ENCODE results near the gene SLC7A14. TPM values are rescaled to one million over a fixed set of nuclear protein-coding genes. Genes with fewer than 3 reads are reported as not detected.

The SLC7A14 gene
- total RNA-seq (not detected), polyA plus RNA-seq (not detected)
- long read RNA-seq, donor 1 = 0 reads
- long read RNA-seq, donor 2 = 0 reads

DNA sequence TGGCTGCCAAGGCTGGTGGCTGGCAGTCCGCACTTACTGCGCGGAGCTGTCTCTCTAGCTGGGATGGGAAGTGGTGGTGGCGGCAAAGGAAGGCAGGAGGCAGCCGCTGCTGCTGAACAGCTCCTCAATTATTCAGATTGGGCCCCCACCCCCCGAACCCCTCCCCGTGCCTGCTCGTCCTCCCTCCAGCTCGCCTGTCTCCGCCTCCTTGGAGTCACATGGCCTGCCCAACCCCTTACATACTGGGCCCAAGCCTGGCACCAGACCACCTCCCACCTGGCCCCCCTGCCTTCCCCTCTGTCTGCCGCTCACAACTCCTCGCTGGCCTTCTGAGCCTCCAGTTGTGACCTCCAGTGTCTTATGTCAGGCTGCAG, at the start of gene SLC7A14:
TSS of gene SLC7A14 (minus strand) at position 139 of the 374 bp plus-strand sequence. CDS start 59,139 bp downstream, outside the sequence.
- no peak for DNase-seq
- no peak within 1 kb of the TSS for H3K4me3 ChIP-seq (ENCODE audit: low read length in 2 of 2)
- no peak for ATAC-seq (ENCODE audit: low FRiP score)

DNA sequence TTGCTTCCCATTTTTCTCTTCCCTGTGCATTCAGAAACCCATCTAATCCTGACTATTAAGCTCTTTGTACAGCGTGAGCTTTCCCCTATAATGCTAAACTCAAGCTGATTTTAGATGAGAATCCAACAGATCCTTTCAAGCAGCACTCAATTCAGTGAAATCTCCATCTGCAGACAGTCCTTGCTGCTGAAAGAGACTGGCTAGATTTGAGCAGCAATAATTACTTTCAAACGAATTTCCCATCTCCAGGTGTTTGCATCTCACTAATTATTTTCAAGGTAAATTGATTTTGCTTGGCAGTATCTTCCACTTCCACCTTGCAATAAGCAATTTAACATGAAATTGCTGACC, 49.5 kb upstream of the SLC7A14 start:
- no peak for ATAC-seq (ENCODE audit: low FRiP score)
- WGBS, 2 donors = 80 to 85% methylated on average over 2 of the region's 2 CpGs

More for the DNA sequence above, at the start of gene SLC7A14:
- WGBS, 2 donors = 4 to 6% methylated on average over 9 to 12 of the region's 12 CpGs
- Histone ChIP-seq H3K9me3 (ENCODE audit: control insufficient read depth, low read length) (peaks cover 3% of the 10 kb centered on the region), H3K27ac (ENCODE audit: low read depth in 1 of 2, low read length in 2 of 2) (no peak within 1 kb of the TSS), H3K36me3 (ENCODE audit: control insufficient read depth in 1 of 2, insufficient read depth in 2 of 2, low read length in 1 of 2) (no peaks in the 10 kb centered on the region), H3K27me3 (ENCODE audit: control insufficient read depth in 1 of 2, insufficient read depth in 2 of 2, low read length in 1 of 2) (peaks cover 0 to 5% of the 10 kb centered on the region in 2 donors), H3K4me1 (ENCODE audit: control insufficient read depth in 1 of 2, insufficient read depth in 2 of 2, low read length in 2 of 2) (no peaks in the 10 kb centered on the region)
- intact Hi-C loops (cut with DNase I) = no loop called here

GRCh38 chr3:170634663-170635384, 48.9 kb upstream of the SLC7A14 start:
- WGBS, 2 donors = 93 to 94% methylated on average over 3 of the region's 3 CpGs
- Histone ChIP-seq H3K36me3 (ENCODE audit: control insufficient read depth in 1 of 2, insufficient read depth in 2 of 2, low read length in 1 of 2) (no peaks in the 10 kb centered on the region), H3K9me3 (ENCODE audit: control insufficient read depth, low read length) (no peaks in the 10 kb centered on the region), H3K27ac (ENCODE audit: low read depth in 1 of 2, low read length in 2 of 2) (no peak overlapping the region), H3K4me1 (ENCODE audit: control insufficient read depth in 1 of 2, insufficient read depth in 2 of 2, low read length in 2 of 2) (peaks cover 0 to 3% of the 10 kb centered on the region in 2 donors), H3K27me3 (ENCODE audit: control insufficient read depth in 1 of 2, insufficient read depth in 2 of 2, low read length in 1 of 2) (no peaks in the 10 kb centered on the region), H3K4me3 (ENCODE audit: low read length in 2 of 2) (no peak overlapping the region)
- DNase-seq (no peak), ATAC-seq (ENCODE audit: low FRiP score) (no peak)
- intact Hi-C loops (cut with DNase I) = no loop called here

More for the DNA sequence above, 49.5 kb upstream of the SLC7A14 start:
- Histone ChIP-seq H3K4me1 (ENCODE audit: control insufficient read depth in 1 of 2, insufficient read depth in 2 of 2, low read length in 2 of 2) (peaks cover 0 to 3% of the 10 kb centered on the region in 2 donors), H3K27me3 (ENCODE audit: control insufficient read depth in 1 of 2, insufficient read depth in 2 of 2, low read length in 1 of 2) (no peaks in the 10 kb centered on the region), H3K36me3 (ENCODE audit: control insufficient read depth in 1 of 2, insufficient read depth in 2 of 2, low read length in 1 of 2) (no peaks in the 10 kb centered on the region), H3K4me3 (ENCODE audit: low read length in 2 of 2) (no peak overlapping the region), H3K9me3 (ENCODE audit: control insufficient read depth, low read length) (no peaks in the 10 kb centered on the region), H3K27ac (ENCODE audit: low read depth in 1 of 2, low read length in 2 of 2) (no peak overlapping the region)
- no peak for DNase-seq
- intact Hi-C loops (cut with DNase I) = no loop called here

GRCh38 chr3:170633573-170633972, 47.7 kb upstream of the SLC7A14 start:
- Histone ChIP-seq H3K27ac (ENCODE audit: low read depth in 1 of 2, low read length in 2 of 2) (no peak overlapping the region), H3K36me3 (ENCODE audit: control insufficient read depth in 1 of 2, insufficient read depth in 2 of 2, low read length in 1 of 2) (no peaks in the 10 kb centered on the region), H3K27me3 (ENCODE audit: control insufficient read depth in 1 of 2, insufficient read depth in 2 of 2, low read length in 1 of 2) (no peaks in the 10 kb centered on the region), H3K4me3 (ENCODE audit: low read length in 2 of 2) (no peak overlapping the region), H3K9me3 (ENCODE audit: control insufficient read depth, low read length) (no peaks in the 10 kb centered on the region), H3K4me1 (ENCODE audit: control insufficient read depth in 1 of 2, insufficient read depth in 2 of 2, low read length in 2 of 2) (peaks cover 0 to 3% of the 10 kb centered on the region in 2 donors)
- ATAC-seq (ENCODE audit: low FRiP score) = no peak
- DNase-seq = no peak
- intact Hi-C loops (cut with DNase I) = no loop called here
- WGBS, 2 donors = 95 to 100% methylated on average over 4 of the region's 4 CpGs

DNA sequence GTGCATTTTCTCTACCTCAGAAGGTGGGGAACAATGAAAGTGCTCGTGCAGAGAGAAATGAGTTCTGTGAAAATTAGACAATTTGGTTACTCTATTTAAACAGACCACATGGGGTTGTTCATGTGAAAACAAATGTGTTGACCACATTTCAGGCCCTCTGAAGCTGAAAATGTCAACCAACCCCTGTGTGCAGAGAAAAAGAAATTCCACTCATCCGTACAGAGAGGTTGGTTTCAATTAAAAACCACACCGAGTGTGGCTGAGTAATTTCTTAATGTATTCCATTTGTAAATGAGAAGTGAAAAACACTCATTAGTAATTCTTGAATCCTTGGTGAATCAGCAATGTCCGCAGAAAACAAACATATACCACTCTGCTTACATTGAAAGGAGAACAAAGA, 46.9 kb upstream of the SLC7A14 start:
- DNase-seq = no peak
- WGBS, 2 donors = 90 to 91% methylated on average over 4 of the region's 4 CpGs

GRCh38 chr3:170631755-170632488, 46.0 kb upstream of the SLC7A14 start:
- 81 to 84% methylated on average over 7 of the region's 7 CpGs for WGBS, 2 donors
- ATAC-seq (ENCODE audit: low FRiP score) (no peak), DNase-seq (no peak)
- H3K9me3 ChIP-seq (ENCODE audit: control insufficient read depth, low read length) = no peaks in the 10 kb centered on the region
- intact Hi-C loops (cut with DNase I) = no loop called here
- no peak overlapping the region for H3K27ac ChIP-seq (ENCODE audit: low read depth in 1 of 2, low read length in 2 of 2)
- H3K4me3 ChIP-seq (ENCODE audit: low read length in 2 of 2) = no peak overlapping the region
- peaks cover 0 to 3% of the 10 kb centered on the region in 2 donors for H3K4me1 ChIP-seq (ENCODE audit: control insufficient read depth in 1 of 2, insufficient read depth in 2 of 2, low read length in 2 of 2)
- no peaks in the 10 kb centered on the region for H3K36me3 ChIP-seq (ENCODE audit: control insufficient read depth in 1 of 2, insufficient read depth in 2 of 2, low read length in 1 of 2)
- H3K27me3 ChIP-seq (ENCODE audit: control insufficient read depth in 1 of 2, insufficient read depth in 2 of 2, low read length in 1 of 2) = no peaks in the 10 kb centered on the region

More for the DNA sequence above, 46.9 kb upstream of the SLC7A14 start:
- intact Hi-C loops (cut with DNase I) = no loop called here
- peaks cover 0 to 3% of the 10 kb centered on the region in 2 donors for H3K4me1 ChIP-seq (ENCODE audit: control insufficient read depth in 1 of 2, insufficient read depth in 2 of 2, low read length in 2 of 2)
- H3K9me3 ChIP-seq (ENCODE audit: control insufficient read depth, low read length) = no peaks in the 10 kb centered on the region
- H3K36me3 ChIP-seq (ENCODE audit: control insufficient read depth in 1 of 2, insufficient read depth in 2 of 2, low read length in 1 of 2) = no peaks in the 10 kb centered on the region
- H3K27me3 ChIP-seq (ENCODE audit: control insufficient read depth in 1 of 2, insufficient read depth in 2 of 2, low read length in 1 of 2) = no peaks in the 10 kb centered on the region
- no peak overlapping the region for H3K27ac ChIP-seq (ENCODE audit: low read depth in 1 of 2, low read length in 2 of 2)
- ATAC-seq (ENCODE audit: low FRiP score) = no peak
- H3K4me3 ChIP-seq (ENCODE audit: low read length in 2 of 2) = no peak overlapping the region

GRCh38 chr3:170623524-170623923, 37.6 kb upstream of the SLC7A14 start:
- H3K9me3 ChIP-seq (ENCODE audit: control insufficient read depth, low read length) = no peaks in the 10 kb centered on the region
- 34 to 51% methylated on average over 1 of the region's 1 CpG for WGBS, 2 donors
- DNase-seq (no peak), ATAC-seq (ENCODE audit: low FRiP score) (no peak)
- H3K4me1 ChIP-seq (ENCODE audit: control insufficient read depth in 1 of 2, insufficient read depth in 2 of 2, low read length in 2 of 2) = no peaks in the 10 kb centered on the region
- H3K27ac ChIP-seq (ENCODE audit: low read depth in 1 of 2, low read length in 2 of 2) = no peak overlapping the region
- no peak overlapping the region for H3K4me3 ChIP-seq (ENCODE audit: low read length in 2 of 2)
- no peaks in the 10 kb centered on the region for H3K36me3 ChIP-seq (ENCODE audit: control insufficient read depth in 1 of 2, insufficient read depth in 2 of 2, low read length in 1 of 2)
- no peaks in the 10 kb centered on the region for H3K27me3 ChIP-seq (ENCODE audit: control insufficient read depth in 1 of 2, insufficient read depth in 2 of 2, low read length in 1 of 2)
- intact Hi-C loops (cut with DNase I) = no loop called here

GRCh38 chr3:170622369-170623159, 36.7 kb upstream of the SLC7A14 start:
- Histone ChIP-seq H3K27me3 (ENCODE audit: control insufficient read depth in 1 of 2, insufficient read depth in 2 of 2, low read length in 1 of 2) (no peaks in the 10 kb centered on the region), H3K36me3 (ENCODE audit: control insufficient read depth in 1 of 2, insufficient read depth in 2 of 2, low read length in 1 of 2) (no peaks in the 10 kb centered on the region), H3K4me3 (ENCODE audit: low read length in 2 of 2) (no peak overlapping the region), H3K4me1 (ENCODE audit: control insufficient read depth in 1 of 2, insufficient read depth in 2 of 2, low read length in 2 of 2) (no peaks in the 10 kb centered on the region), H3K9me3 (ENCODE audit: control insufficient read depth, low read length) (no peaks in the 10 kb centered on the region), H3K27ac (ENCODE audit: low read depth in 1 of 2, low read length in 2 of 2) (no peak overlapping the region)
- WGBS, 2 donors = 34 to 40% methylated on average over 5 of the region's 5 CpGs
- no peak for DNase-seq
- intact Hi-C loops (cut with DNase I) = no loop called here
- no peak for ATAC-seq (ENCODE audit: low FRiP score)
